GM18519 (cell line): Measurements from ENCODE around the gene ADAMTSL2.

ENCODE experiments used
- ATAC-seq: cut with Tn5 transposase; IDR thresholded peaks from one replicate; pipeline ENCODE4 v1.9.1; 2021; ENCODE audit warnings: mild to moderate bottlenecking, moderate library complexity; ENCODE audit not compliant: unreplicated experiment, low FRiP score

Gene ADAMTSL2

GRCh38 chr9:133529874-133530273, 4.6 kb upstream of the ADAMTSL2 start:
- ATAC-seq, result no peak

- no peak for ATAC-seq
Measured at GRCh38 chr9:133531293-133531692, 3.2 kb upstream of the ADAMTSL2 start.

- no peak for ATAC-seq
Measured at GRCh38 chr9:133532937-133533668, 1.4 kb upstream of the ADAMTSL2 start.

GRCh38 chr9:133533857-133534256, 647 bp upstream of the ADAMTSL2 start:
- no peak for ATAC-seq

DNA sequence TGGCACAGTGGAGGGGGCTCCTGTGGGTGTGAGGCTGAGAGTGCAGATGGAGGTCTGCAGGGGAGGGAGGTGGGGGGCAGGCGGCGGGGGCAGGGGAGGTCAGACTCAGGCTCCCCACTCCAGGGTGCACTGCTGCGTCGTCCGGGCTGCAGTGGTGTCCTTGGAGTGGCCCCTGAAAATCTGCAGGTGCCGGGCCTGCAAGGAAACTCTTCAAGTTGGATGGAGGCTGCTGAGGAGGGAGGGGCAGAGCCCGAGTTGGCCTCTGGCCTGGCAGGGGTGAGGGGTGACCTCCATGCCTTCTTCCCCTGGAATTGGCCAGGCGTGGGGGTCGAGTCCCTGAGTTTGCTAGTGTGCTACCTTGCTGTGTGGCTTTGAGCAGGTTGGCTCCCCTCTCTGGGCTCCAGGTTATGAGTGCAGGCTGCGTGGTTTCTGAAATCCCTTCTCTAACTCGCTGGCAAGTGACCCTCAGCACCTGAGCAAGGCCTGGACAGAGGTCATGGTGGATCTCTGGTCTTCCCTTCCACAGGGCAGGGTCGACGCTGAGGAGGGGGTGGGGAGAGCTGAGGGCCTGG, 888 bp downstream of the ADAMTSL2 start:
- no peak for ATAC-seq

DNA sequence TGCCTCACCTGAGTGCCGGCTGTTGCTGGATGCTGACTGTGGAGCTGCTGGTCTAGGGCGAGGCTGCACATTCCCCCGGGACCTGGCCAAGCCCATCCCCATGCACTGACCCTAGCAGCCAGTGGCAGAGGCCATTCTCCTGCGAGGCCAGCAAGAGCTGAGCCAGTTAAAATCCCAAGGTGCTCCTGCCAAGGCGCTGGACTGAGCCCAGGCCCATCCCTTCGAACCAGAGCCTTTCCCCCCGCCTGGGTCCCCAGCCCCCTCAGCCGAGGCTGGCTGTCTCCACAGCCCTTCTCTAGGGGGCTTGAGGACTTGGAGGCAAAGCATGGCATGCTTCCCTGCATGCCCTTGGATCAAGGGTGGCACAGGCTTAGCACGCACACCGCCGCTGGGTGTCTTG, 1.6 kb downstream of the ADAMTSL2 start:
- ATAC-seq, result no peak

DNA sequence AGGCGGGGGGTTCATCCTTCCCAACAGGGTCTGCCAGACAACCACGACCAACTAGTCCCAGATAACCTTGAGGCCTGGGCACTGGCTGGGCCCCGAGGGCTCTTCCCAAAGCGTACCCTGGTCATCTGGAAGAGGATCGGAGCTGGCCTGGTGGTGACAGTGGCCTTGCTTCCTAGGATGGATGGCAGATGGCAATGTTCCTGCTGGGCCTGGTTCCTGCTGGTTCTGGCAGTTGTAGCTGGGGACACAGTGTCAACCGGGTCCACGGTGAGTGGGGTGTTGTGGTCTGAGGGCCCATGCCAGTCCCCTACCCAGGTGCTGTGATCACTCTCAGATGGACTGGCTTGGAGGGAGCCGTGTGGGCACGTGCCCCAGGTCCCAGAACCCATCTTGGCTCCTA, 2.0 kb downstream of the ADAMTSL2 start:
- ATAC-seq, result no peak

GRCh38 chr9:133537257-133537656, 2.8 kb downstream of the ADAMTSL2 start:
- no peak for ATAC-seq

- no peak for ATAC-seq
Measured at GRCh38 chr9:133538176-133538575, 3.7 kb downstream of the ADAMTSL2 start.

- ATAC-seq, result no peak
Measured at GRCh38 chr9:133538851-133539833, 4.6 kb downstream of the ADAMTSL2 start.

GRCh38 chr9:133539991-133540697, 5.6 kb downstream of the ADAMTSL2 start:
- ATAC-seq, result no peak

- ATAC-seq, result no peak
Measured at GRCh38 chr9:133540698-133541025, 6.2 kb downstream of the ADAMTSL2 start.

DNA sequence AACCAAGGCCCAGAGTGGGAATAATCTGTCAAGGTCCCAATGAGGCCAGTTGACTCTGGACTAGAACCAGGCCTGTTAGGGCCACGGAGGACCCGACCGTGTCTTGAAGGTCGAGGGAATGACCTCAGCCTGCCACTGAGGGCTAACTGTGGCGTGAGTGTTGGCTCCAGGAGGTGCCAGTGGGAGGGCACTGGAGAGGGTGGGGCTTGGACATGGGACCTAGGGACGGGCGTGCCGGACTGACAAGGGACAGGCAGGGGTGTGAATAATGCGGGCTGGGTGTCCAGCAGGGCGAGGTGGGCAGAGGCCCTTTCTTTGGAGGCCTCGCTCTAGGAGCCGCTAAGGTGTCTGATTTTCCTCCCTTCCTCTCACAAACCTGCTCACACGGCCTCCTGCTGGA, 7.5 kb downstream of the ADAMTSL2 start:
- no peak for ATAC-seq

DNA sequence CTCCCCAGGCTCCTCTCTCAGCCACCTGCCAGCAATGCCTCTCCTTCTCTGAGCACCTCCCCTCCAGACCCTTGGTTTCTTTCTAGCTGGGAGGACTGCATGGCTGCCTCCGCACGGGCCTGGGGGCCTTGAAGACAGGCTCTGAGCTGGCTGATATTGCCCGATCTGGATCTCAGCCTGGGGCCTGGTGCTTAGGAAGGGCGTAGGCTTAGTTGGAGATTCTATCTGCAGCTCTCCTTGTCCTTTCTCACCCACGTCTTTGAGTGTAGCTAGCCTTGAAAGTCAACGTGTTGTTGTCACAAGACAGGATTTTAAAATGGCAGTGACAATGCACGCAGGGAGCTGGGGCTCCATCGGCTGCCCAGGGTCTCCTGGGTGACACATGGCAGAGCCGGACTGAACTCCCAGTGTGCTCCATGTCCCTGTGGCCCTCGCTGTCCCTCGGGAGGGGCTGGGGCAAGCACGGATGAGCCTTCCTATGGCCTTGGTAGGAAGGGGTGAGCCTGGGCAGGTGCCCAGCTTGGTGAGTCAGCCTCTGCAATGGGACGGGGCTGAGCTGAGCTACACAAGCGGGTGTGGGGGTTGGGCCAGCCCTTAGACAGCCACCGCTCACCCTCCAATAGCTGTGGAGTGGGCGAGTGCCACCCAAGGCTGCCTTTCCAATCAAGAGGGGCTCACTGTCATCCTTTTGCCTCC, 9.4 kb downstream of the ADAMTSL2 start:
- no peak for ATAC-seq

DNA sequence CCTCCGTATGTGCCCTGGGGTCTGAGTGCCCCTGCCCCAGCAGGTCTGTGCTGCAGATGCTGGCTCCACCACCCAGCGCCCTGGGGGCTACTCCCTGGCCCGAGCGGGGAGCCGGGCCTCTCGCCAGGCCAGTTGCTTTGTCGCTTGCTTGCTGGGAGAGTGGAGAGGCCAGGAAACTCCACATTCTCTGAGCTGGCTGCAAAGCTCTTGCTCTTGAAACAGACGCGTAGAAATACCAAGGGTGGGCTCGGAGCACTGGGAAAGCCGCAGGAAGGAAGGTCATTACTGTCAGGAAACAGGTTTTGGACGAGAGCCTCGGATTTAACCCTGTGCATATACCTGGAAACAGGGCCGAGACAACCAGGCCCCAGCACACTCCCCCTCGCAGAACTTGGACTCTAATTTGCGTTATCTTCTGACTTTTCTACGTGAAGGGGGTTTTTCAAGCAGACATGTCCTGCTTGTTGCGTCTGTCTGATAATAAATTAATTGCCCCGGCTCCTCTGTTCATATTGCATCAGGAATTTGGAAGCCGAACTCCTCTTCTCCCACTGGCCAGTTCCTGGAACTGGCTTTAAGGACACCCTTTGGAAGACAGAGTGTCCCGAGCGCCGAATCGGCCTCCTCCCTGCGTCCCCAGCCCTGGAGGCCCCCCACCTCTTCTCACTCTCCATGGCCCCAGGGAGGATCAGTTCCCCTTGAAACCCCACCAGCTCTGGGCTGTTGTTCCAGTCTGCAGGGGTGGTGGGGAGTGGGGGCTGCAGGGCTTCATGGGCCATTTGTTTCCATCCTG, 11.2 kb downstream of the ADAMTSL2 start:
- ATAC-seq, result no peak

DNA sequence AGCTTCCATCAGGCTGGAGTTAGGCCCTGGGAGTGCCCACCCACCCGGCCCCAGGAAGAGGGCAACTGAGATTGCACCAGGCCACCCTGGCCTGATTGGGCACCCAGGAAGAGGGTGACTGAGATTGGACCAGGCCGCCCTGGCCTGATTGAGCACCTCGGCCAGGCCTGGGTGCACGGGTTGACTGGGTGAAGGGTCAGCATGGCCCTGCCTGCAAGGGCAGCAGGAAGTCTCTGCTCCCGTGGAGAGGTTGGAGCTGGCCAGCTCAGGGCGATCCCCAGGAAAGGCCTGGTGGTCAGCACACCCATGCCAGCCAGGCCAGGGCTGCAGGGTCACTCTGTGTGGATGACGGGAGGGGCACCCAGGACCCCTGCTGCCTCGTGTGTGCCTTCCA, 11.8 kb downstream of the ADAMTSL2 start:
- ATAC-seq, result no peak

- no peak for ATAC-seq
Measured at GRCh38 chr9:133547116-133547515, 12.6 kb downstream of the ADAMTSL2 start.

- ATAC-seq, result no peak
Measured at GRCh38 chr9:133551446-133551845, 16.9 kb downstream of the ADAMTSL2 start.

GRCh38 chr9:133552236-133552635, 17.7 kb downstream of the ADAMTSL2 start:
- no peak for ATAC-seq
